Activated CD4-positive, alpha-beta T cell treated with anti-CD3 and anti-CD28 coated beads, Interleukin-2, Interleukin-4, amounts not matched to agents 100 ng/mL and 50 ng/mL, durations not matched to agents 16 hours and 8 hours (primary cell): ENCODE data around the gene NCAPD2.

Experiments
- DNase-seq: peaks from one replicate; pipeline ENCODE4 v3.0.0-alpha.2; 2020; ENCODE audit warnings: low spot score

The NCAPD2 gene

DNA sequence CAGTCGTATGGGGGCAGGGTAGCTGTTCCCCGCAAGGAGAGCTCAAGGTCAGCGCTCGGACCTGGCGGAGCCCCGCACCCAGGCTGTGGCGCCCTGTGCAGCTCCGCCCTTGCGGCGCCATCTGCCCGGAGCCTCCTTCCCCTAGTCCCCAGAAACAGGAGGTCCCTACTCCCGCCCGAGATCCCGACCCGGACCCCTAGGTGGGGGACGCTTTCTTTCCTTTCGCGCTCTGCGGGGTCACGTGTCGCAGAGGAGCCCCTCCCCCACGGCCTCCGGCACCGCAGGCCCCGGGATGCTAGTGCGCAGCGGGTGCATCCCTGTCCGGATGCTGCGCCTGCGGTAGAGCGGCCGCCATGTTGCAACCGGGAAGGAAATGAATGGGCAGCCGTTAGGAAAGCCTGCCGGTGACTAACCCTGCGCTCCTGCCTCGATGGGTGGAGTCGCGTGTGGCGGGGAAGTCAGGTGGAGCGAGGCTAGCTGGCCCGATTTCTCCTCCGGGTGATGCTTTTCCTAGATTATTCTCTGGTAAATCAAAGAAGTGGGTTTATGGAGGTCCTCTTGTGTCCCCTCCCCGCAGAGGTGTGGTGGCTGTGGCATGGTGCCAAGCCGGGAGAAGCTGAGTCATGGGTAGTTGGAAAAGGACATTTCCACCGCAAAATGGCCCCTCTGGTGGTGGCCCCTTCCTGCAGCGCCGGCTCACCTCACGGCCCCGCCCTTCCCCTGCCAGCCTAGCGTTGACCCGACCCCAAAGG, 41.2 kb downstream of the NCAPD2 start:
- DNase-seq: peak; percentile 85

DNA sequence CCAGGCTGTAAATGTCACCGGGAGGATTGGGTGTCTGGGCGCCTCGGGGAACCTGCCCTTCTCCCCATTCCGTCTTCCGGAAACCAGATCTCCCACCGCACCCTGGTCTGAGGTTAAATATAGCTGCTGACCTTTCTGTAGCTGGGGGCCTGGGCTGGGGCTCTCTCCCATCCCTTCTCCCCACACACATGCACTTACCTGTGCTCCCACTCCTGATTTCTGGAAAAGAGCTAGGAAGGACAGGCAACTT, 41.7 kb downstream of the NCAPD2 start:
- no peak for DNase-seq

DNA sequence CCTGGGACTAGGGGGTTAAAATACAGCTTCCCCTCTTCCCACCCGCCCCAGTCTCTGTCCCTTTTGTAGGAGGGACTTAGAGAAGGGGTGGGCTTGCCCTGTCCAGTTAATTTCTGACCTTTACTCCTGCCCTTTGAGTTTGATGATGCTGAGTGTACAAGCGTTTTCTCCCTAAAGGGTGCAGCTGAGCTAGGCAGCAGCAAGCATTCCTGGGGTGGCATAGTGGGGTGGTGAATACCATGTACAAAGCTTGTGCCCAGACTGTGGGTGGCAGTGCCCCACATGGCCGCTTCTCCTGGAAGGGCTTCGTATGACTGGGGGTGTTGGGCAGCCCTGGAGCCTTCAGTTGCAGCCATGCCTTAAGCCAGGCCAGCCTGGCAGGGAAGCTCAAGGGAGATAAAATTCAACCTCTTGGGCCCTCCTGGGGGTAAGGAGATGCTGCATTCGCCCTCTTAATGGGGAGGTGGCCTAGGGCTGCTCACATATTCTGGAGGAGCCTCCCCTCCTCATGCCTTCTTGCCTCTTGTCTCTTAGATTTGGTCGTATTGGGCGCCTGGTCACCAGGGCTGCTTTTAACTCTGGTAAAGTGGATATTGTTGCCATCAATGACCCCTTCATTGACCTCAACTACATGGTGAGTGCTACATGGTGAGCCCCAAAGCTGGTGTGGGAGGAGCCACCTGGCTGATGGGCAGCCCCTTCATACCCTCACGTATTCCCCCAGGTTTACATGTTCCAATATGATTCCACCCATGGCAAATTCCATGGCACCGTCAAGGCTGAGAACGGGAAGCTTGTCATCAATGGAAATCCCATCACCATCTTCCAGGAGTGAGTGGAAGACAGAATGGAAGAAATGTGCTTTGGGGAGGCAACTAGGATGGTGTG, 42.3 kb downstream of the NCAPD2 start:
- peak; percentile 25 for DNase-seq

DNA sequence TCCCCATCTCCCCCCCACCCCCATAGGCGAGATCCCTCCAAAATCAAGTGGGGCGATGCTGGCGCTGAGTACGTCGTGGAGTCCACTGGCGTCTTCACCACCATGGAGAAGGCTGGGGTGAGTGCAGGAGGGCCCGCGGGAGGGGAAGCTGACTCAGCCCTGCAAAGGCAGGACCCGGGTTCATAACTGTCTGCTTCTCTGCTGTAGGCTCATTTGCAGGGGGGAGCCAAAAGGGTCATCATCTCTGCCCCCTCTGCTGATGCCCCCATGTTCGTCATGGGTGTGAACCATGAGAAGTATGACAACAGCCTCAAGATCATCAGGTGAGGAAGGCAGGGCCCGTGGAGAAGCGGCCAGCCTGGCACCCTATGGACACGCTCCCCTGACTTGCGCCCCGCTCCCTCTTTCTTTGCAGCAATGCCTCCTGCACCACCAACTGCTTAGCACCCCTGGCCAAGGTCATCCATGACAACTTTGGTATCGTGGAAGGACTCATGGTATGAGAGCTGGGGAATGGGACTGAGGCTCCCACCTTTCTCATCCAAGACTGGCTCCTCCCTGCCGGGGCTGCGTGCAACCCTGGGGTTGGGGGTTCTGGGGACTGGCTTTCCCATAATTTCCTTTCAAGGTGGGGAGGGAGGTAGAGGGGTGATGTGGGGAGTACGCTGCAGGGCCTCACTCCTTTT, 43.1 kb downstream of the NCAPD2 start:
- DNase-seq: peak; percentile 30

DNA sequence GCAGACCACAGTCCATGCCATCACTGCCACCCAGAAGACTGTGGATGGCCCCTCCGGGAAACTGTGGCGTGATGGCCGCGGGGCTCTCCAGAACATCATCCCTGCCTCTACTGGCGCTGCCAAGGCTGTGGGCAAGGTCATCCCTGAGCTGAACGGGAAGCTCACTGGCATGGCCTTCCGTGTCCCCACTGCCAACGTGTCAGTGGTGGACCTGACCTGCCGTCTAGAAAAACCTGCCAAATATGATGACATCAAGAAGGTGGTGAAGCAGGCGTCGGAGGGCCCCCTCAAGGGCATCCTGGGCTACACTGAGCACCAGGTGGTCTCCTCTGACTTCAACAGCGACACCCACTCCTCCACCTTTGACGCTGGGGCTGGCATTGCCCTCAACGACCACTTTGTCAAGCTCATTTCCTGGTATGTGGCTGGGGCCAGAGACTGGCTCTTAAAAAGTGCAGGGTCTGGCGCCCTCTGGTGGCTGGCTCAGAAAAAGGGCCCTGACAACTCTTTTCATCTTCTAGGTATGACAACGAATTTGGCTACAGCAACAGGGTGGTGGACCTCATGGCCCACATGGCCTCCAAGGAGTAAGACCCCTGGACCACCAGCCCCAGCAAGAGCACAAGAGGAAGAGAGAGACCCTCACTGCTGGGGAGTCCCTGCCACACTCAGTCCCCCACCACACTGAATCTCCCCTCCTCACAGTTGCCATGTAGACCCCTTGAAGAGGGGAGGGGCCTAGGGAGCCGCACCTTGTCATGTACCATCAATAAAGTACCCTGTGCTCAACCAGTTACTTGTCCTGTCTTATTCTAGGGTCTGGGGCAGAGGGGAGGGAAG, 43.9 kb downstream of the NCAPD2 start:
- peak; percentile 84 for DNase-seq

DNA sequence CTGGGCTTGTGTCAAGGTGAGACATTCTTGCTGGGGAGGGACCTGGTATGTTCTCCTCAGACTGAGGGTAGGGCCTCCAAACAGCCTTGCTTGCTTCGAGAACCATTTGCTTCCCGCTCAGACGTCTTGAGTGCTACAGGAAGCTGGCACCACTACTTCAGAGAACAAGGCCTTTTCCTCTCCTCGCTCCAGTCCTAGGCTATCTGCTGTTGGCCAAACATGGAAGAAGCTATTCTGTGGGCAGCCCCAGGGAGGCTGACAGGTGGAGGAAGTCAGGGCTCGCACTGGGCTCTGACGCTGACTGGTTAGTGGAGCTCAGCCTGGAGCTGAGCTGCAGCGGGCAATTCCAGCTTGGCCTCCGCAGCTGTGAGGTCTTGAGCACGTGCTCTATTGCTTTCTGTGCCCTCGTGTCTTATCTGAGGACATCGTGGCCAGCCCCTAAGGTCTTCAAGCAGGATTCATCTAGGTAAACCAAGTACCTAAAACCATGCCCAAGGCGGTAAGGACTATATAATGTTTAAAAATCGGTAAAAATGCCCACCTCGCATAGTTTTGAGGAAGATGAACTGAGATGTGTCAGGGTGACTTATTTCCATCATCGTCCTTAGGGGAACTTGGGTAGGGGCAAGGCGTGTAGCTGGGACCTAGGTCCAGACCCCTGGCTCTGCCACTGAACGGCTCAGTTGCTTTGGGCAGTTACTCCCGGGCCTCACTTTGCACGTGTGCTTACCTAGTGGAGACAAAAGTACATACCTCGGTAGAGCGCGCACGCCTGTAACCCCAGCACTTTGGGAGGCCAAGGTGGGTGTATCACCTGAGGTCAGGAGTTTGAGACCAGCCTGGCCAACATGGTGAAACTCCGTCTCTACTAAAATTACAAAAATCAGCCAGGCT, 44.8 kb downstream of the NCAPD2 start:
- peak; percentile 63 for DNase-seq

DNA sequence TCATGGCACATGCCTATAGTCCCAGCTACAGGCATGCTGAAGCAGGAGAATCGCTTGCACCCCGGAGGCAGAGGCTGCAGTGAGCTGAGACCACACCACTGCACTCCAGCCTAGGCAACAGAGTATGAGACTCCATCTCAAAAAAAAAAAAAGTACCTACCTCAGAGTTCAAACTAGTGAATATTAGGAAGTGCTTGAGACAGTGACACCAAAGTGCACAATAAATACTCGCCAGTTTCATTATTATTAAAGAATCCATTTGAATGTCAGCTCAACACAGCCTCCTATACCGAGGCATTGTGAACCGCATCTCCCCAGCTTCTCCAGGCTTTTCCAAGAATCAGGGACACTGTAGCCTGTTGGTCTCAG, 45.4 kb downstream of the NCAPD2 start:
- DNase-seq: peak; percentile 30

DNA sequence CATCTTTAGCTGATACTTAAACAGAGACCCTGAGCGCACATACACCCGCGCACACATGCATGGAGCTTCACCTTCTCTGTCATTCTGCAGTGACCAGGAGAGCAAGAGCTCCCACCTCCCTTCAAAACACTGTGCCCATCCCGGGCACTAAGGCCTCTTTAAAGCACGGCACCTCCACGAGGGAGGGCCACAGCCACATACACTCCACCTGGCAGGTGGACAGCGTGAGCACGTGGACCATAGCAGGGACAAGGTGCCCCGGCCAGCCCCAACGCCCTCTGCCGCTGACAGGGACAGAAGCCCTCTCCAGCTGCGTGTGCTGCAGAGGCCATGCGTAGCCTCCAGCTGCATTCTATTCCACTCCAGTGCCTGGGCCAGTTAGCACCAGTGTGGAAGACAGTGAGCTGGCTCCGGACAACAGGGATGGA, 45.8 kb downstream of the NCAPD2 start:
- DNase-seq: no peak

DNA sequence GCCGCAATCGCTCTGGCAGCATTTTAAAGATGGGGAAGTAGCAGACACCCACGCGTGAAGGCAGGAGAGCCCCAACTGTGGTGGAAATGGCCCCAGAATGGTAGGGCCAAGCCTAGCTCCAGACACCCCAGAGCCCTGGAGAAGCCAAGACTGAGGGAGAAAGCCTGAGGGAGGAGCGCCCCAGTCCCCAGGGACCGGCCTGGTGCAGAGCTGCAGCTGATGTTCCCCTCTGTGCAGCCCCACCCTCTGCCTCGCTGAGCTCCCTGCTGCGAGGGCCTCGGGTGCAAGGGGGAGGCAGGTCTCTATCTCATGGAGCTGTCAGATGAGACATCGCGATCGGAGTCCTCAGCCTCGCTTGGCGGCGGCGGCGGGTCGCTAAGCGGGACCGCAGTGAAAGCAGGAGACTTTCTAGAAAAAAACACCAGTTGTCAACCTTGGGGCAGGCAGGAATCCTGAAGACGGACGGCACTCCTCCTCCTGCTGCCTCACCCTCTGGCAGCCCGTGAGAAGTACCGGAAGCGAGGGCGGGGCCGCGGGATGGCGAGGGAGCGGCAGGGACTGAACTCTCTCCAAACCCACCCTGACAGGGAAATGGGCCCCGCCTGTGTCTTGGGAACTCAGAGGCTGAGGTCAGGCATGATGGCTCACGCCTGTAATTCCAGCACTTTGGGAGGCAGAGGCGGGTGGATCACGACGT, 46.4 kb downstream of the NCAPD2 start:
- peak; percentile 53 for DNase-seq

DNA sequence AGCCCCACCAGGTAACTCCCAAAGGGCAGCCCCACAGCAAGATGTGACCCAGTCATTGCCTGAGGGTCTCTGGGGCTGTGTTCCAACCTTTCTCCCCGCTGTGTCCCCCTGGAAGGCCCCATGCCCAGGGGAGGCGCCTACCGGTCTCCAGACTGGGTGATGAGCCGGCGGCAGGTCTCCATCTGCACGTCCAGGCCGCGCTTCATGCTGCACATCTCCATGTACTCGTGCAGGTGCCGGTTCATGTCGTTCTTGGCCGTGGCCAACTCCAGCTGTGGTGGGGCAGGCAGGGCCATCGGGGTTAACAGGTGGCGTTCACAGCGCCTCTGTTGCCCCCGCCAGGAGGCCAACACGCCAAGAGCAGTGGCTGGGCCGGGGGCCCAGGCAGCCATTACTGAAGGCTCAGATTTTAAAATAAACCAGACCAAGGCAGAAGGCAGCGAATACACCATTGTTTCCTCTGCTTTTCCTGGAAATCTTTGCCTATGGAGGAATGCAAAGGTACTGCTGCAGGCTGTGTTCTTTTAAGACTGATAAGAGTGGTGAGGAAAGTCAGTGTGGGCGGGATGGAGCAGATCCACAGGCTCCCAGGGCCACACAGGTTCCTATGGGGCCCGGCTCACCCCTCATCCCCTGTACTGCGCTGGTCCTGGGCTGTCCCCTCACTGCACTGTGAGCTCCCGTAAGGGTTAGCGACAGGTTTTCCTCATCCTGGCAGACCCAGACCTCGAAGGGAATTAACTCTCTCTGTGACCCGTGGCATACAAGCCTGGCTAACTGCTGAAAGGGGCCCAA, 47.7 kb downstream of the NCAPD2 start:
- DNase-seq: no peak

DNA sequence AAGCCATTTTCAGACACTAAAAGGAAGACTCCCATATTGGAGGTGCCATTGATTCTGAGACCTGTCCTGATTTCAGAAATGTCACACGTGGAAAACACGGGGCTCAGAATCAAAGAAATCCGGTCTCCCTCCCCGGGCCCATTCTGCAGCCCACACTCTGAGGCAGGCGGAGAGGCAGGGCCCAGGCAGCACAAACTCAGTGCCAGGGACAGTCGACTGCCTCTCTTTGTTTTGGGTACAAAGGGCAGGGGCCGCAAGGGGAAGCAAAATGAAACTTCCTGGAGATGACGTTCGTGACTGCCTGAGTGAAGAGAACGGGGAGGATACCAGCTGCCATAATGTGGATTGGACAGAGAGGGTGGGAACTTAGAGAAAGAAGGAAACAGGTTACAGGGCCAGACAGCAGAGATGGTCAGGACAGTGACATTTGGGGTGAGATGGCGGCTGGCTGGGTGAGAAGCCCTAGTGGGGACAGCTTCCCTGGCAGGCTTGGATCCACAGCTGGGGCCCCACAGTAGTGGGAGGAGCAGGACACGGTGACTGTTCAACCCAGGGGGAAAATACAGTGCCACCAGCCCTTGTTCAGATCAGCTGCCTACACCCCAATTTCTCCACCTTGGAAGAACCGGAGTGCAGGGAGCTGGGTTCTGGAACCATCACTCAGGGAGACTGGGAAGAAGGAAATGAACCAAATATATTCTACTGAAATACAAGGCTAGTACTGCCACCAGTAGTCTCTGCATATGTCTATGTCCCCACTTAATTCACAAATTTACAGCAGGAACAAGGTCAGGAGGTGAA, 48.5 kb downstream of the NCAPD2 start:
- DNase-seq: no peak

DNA sequence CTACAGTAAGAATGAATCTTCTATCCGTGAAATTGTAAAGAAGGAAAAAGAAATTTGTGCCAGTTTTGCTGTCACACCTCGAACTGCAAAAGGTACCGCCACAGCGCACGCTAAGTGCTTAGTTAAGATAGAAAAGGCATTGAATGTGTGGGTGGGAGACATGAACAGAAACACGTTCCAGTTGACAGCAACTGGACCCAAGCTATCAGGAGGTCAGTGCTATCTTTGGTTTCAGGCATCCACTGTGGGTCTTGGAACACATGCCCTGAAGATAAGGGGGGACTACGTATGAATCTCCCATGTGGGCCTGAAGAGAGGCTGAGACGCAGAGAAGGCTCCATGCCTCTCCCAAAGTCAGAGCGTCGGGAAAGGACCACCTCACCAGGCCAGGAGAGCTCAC, 52.1 kb downstream of the NCAPD2 start:
- no peak for DNase-seq

DNA sequence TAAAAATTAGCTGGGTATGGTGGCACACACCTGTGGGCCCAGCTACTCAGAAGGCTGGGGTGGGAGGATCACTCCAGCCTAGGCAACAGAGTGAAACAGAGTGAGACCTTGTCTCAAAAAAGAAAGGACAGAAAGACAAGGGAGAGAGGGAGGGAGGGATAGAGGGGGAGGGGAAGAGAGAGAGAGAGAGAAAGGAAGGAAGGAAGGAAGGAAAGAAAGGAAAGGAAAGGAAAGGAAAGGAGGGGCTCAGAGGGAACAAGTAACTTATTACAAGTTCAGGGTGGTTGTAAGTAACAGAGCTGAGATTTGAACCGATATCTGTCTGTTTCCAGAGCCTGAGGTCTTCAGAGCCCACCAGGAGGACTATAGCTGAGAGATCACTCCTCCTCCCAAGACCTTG, 53.7 kb downstream of the NCAPD2 start:
- DNase-seq: no peak

DNA sequence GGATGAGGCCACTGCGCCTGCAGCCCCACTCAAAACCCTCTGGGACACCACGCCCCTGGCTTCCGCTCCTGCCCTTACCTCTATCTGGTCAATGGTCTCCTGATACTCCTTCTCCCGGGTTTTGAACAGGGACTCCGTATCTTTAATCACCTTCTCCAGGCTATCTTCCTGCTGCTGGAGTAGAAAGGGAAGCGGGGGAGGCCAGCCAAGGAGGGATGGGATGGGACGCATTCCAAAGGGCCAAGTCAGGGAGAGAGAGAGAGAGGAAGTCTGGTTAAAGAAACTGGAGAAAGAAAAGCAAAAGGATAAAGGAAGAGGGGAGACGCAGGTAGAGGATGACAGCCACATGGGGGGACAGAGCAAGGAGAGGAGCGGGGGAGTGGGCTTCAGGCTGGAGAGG, 54.1 kb downstream of the NCAPD2 start:
- no peak for DNase-seq

DNA sequence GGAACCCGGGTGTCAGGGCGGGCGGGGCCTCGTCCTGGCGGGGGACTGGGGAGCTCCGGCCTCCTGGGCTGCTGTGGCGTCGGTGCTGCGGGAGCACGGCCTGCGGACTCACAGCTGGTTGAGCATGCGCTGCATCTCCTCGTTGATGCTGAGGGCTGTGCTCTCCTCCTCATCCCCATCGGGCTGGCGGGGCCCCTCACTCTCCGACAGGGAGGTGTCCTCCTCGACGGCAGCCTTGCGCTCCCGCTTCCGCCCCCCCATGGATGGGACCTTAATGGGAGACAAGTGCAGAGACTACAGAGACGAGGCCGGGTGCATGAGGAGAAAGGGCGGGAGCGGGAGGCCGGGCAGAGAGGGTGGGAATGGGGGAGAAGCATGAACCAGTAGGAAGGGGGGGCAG, 54.7 kb downstream of the NCAPD2 start:
- DNase-seq: no peak

DNA sequence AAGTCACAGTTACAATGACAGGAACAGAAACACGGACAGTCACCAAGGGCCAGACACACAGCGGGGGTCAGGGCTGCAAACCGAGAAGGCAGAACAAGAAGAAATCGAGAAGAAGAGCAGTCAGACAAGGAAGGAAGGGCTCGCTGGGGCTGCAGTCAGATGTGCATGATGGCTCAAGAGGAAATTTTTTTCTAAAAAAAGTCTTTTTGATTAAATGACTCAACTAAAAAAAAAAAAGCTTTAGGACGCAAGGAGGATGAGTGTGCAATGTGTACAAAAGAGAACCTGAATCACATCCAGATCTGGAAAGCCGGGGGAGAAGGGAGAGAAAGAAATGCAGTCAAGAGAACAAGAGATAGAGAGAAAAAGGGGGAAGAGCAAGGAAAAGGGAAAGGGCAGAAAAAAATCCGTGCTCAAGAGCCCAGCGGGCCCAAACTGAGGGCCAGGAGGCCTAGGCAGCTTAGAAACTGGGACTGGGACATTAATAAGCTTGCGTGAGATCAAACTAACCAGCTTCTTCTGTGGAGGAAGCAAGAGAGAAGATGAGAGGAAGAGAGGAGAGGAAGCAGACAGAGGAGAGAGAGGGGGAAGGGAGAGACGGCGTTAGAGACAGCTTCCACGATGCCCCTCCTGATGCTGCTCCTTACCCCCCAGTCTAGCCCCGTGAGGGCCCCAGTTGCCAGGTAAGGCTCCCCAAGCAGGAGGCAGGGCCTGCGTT, 55.2 kb downstream of the NCAPD2 start:
- no peak for DNase-seq

DNA sequence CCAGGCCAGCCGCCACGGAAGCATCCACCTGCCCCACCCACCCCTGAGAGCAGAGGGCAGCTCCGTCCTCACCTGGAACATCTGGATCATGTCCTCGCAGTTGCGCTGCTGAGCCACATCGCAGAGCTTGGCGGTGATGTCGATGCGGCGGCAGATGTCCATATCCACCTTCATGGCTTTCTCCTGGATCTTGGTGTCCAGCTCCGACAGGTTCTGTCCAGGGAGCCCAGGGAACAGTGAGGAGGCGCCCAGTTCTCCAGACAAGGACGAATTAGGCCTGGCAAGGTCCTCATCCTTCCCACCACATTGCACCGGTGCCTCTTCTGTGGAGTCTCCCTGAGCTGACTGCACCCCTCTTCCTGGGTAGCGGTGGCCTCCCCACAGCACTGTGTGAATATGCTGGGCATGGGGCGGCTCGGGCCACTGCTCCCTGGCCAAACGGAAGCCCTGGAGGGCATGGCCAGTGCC, 55.8 kb downstream of the NCAPD2 start:
- no peak for DNase-seq
